ENCODE data around the gene RANBP1.

Gene RANBP1

DNA sequence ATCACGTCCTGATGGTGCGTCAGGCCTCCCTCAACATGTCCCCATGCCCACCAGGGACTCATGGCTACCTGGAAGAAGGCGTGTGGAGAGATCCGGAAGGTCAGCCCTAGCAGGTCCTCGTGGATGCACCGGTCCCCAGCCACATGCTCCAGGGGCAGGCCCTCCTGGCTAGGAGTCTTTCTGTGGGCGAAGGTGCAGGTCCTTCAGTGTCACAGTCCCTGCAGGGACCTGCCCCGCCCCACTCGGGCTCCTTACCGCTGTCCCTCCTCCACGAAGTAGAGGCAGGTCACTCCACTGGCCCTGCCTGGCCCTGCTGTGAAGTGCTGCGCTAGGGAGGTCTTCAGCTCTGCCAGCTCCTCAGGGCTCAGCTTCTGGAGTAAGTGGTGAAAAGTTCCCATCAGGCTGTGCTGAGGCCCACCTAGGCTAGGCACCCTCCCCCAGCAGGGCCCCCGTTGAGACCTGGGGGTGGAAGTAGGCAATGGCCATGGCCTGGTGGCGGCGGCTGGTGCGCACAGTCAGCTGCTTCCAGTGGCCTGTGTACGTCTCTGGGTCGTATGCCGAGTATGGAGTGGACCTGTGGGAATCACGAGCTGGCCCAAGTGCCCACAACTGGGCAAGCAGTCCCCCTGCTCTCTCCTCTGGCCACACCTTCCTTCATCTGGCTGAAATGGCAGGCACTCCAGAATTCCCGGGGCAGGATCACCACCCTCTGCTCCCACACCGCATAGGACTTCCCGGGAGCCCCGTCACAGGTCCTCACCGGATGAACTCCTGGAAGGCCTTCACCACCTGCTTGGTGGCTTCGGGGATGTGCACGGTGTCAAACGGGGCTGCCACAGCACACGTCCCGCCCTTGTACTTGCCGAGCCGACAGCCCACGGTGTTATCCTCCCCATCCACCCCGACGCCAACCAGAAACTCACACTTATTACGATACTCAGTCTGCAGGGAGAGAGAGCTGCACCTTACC is 1.1 kb upstream of the RANBP1 start:
- no peak overlapping the region; the same call in 1 of the 2 replicates for H3K27ac ChIP-seq
- TF ChIP-seq ZFX (IDR thresholded peaks at IDR 0.05): no peak
- TF ChIP-seq, protein P1, sequence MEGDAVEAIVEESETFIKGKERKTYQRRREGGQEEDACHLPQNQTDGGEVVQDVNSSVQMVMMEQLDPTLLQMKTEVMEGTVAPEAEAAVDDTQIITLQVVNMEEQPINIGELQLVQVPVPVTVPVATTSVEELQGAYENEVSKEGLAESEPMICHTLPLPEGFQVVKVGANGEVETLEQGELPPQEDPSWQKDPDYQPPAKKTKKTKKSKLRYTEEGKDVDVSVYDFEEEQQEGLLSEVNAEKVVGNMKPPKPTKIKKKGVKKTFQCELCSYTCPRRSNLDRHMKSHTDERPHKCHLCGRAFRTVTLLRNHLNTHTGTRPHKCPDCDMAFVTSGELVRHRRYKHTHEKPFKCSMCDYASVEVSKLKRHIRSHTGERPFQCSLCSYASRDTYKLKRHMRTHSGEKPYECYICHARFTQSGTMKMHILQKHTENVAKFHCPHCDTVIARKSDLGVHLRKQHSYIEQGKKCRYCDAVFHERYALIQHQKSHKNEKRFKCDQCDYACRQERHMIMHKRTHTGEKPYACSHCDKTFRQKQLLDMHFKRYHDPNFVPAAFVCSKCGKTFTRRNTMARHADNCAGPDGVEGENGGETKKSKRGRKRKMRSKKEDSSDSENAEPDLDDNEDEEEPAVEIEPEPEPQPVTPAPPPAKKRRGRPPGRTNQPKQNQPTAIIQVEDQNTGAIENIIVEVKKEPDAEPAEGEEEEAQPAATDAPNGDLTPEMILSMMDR (conservative IDR thresholded peaks at IDR 0.05): no peak

DNA sequence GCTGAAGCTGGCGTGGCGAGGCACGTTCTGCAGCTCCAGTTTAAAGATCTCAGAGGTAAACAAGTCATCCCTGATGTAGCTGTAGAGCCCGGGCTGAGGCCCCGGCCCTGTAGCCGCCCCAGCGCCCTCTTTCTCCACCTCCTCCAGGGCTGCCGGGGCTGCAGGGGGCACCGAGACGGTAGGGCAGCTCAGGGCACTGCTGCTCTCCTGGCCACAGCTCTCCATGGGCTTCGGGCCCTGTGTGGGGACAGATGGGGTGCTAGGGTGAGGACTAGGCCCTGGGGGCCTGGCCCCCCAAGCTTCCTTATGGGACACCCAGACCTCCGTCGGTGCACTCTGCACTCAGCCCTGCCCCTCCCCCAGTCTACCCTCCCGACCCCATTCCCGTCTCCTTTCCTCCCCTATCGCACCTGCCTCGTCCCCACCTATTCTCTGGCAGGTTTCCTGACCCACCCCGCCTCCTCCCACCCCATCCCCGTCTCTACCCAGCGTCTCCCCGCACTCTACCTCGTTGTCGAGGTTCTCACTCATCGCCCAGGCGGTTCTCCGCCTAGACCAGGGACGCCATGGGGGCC is 559 bp downstream of the RANBP1 start:
- peak overlapping the region; percentile 94 for H3K27ac ChIP-seq
- no peak for TF ChIP-seq ZFX (IDR thresholded peaks at IDR 0.05)
- TF ChIP-seq, protein P1 (conservative IDR thresholded peaks at IDR 0.05): no peak

DNA sequence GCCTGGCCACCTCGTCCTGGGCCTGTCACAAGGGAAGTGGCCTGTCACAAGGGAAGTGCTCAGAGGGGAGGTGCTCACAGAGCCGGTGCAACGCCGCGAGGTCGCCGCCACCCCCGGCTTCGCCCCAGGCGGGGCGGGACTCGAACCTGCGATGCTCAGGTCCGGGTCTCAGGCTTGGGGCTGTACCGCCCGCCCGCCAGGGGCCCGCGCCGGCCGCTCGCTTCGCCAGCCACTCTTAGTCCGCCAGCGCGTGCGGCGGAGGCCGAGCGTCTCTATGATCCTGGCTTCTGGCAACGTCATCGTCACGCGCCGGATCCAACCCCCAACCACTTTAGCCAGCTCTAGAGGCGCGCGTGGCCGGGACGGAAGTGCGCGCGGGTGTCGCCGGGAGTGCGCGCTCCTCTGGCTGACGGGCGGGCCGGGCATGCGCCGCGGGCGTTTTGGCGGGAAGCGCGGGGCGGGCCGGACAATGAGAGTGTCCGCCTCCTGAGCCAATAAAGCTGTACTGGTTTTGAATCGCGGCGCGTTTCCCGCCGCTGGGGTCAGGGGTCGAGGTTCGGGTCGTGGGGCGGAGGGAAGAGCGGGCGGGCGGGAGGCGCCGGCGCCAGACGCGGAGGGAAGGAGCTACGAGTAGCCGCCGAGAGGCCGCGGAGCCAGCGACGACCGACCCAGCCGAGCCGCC is 1.2 kb downstream of the RANBP1 start, which contains the start of gene TRMT2A:
Gene TRMT2A, minus strand, starts transcription at position 276 of the 682 bp plus-strand sequence. CDS start 320 bp downstream, outside the sequence.
- TF ChIP-seq, protein P1 (conservative IDR thresholded peaks at IDR 0.05): no peak; the same call in 1 of the 2 replicates
- no peak for TF ChIP-seq ZFX (IDR thresholded peaks at IDR 0.05)
- H3K27ac ChIP-seq: peak within 1 kb of the TSS; percentile 94

DNA sequence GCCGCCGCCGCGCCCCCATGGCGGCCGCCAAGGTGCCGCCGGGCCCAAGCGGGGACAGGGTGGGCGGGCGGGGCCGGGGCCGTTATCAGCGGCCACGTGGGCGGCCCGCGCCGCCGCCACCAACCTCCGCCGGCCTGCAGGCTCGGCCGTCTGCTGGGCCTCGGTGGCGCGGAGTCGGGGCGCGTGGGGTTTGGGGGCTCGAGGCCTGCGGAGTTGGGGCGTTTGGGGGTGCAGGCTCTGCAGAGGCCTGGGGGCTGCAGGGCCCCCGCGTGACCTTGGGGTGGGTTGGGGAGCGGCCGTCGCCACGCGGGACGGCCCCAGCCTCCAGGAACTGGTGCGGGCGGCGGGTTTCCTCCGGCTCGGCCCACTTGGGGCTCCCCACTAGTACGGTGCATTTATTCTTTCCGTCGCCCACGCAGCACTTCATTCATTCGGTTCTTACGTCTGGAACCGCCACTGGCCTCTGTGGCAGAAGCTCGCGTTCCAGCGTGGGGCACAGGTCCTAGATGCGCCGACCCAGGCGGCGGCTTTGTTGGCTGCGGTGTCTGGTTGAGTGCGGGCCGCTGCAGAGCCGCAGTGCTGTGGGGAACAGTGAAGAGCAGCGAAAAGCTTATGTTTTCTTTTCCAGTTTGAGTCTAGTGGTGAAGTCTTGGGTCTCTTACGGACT is 1.9 kb downstream of the RANBP1 start:
- peak; percentile 94 for TF ChIP-seq ZFX (IDR thresholded peaks at IDR 0.05)
- TF ChIP-seq, protein P1 (conservative IDR thresholded peaks at IDR 0.05): no peak
- peak overlapping the region; percentile 94 for H3K27ac ChIP-seq

DNA sequence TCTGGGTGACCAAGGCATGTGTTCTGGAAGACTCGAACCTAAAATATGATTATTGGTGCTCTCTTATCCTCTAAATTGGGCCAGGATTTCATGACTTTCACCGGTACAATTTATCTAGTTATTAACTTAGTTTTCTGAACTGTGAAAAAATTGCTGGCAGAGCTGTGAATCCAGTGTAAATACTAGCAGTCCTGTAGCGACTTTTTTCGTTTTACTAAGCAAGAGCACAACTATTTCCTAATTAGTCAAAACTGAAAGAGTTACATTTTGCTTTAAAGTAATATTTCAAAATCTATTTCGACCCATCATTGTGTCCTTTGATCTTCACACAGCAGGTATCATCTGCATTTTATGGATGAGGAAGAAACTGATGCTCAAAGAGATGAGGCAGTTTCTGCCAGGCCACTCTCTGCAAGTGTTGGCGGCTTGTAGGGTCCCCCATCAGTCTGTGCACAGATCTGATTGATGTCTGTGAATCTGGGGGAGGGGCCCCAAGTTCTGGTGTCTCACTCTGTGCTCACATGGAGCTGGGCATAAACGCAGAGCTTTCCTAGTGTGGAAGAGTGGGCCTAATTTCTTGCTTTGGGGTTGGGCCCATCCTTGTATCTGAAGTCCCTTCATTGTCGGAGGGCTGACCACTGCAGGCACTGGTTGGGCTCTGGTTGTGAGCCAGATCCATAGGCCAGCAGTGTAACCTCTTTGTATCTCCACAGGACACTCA is 2.6 kb downstream of the RANBP1 start:
- peak overlapping the region; percentile 94 for H3K27ac ChIP-seq
- TF ChIP-seq, protein P1 (conservative IDR thresholded peaks at IDR 0.05): no peak
- TF ChIP-seq ZFX (IDR thresholded peaks at IDR 0.05): no peak

DNA sequence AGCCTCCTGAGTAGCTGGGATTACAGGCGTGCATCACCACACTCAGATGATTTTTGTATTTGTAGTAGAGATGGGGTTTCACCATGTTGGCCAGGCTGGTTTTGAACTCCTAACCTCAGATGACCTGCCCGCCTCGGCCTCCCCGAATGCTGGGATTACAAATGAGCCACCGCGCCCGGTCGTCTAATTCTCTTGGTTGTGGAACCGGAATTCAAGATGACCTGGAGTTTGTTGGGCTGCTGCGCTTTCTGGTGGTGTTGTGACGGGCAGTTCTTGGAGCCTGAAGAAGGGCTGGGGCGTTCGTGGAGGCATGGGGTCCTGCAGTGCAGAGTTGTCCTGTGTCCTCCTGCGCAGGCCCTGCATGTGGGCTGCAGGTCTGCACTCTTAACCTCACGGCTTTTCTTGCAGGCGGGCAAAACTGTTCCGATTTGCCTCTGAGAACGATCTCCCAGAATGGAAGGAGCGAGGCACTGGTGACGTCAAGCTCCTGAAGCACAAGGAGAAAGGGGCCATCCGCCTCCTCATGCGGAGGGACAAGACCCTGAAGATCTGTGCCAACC is 6.0 kb downstream of the RANBP1 start:
- no peak for TF ChIP-seq ZFX (IDR thresholded peaks at IDR 0.05)
- TF ChIP-seq, protein P1 (conservative IDR thresholded peaks at IDR 0.05): no peak
- no peak overlapping the region for H3K27ac ChIP-seq

All from C4-2B (cell line).